Stomach (tissue), 9 donors: ENCODE data around the gene NAT8. TPM values are rescaled to one million over a fixed set of nuclear protein-coding genes. Genes with fewer than 3 reads are reported as not detected.
A peak's percentile ranks its signal among the peaks of the same experiment; 100 is the strongest.
"Not testable (repeated sequence)": the region's sequence is repeated elsewhere in the genome, so short reads cannot be mapped to it uniquely, and the experiment has no call there.

Source experiments
- DNase-seq, 2 donors: peaks; one replicate each; pipeline versions ENCODE4 v3.0.0 to v3.0.0-alpha.2; 2013 to 2019
- H3K27ac ChIP-seq, 5 donors: fragments of 200-600 bp in 4 of 5; sonication (generic) in 4 of 5; one replicate each; pipeline ENCODE4 v1.5.1; 2013 to 2019; ENCODE audit warnings: mild to moderate bottlenecking in 1 of 5, moderate library complexity in 1 of 5
- H3K27me3 ChIP-seq, 3 donors: fragments of 200-600 bp; sonication (generic); one replicate each; pipeline ENCODE4 v1.5.1; 2017 to 2019; ENCODE audit warnings: mixed run types in 1 of 3
- H3K36me3 ChIP-seq, 4 donors: fragments of 200-600 bp; sonication (generic); 1 replicate in 3 of 4; 2 replicates in 1 of 4; pipeline ENCODE4 v1.5.1; 2016 to 2019
- H3K4me1 ChIP-seq, 4 donors: fragments of 200-600 bp; sonication (generic); one replicate each; pipeline ENCODE4 v1.5.1; 2016 to 2019
- H3K4me3 ChIP-seq, 4 donors: fragments of 200-600 bp; sonication (generic) in 3 of 4; one replicate each; pipeline ENCODE4 v1.5.1; 2016 to 2019; ENCODE audit warnings: mild to moderate bottlenecking in 1 of 4
- H3K9me3 ChIP-seq, 4 donors: fragments of 200-600 bp; sonication (generic); one replicate each; pipeline ENCODE4 v1.5.1; 2016 to 2019
- CTCF ChIP-seq, 7 experiments: fragments of 450-650 bp in 4 of 7; fragments of 200-600 bp in 3 of 7; sonication (generic) in 3 of 7; IDR thresholded peaks; one replicate each; pipeline ENCODE4 v1.5.1; 2016 to 2019; ENCODE audit warnings: antibody characterized with exemption in 7 of 7, control low read depth in 2 of 7, mild to moderate bottlenecking in 1 of 7
- EP300 ChIP-seq: sonication (generic); formaldehyde crosslinking; IDR thresholded peaks from one replicate; pipeline ENCODE4 v1.6.1; 2017; ENCODE audit warnings: antibody characterized with exemption
- POLR2A ChIP-seq, 4 donors: fragments of 450-650 bp; IDR thresholded peaks; one replicate each; pipeline ENCODE4 v1.6.1; 2016; ENCODE audit warnings: antibody characterized with exemption in 4 of 4, control low read depth in 2 of 4, mild to moderate bottlenecking in 1 of 4, moderate library complexity in 1 of 4
- POLR2AphosphoS5 ChIP-seq, 3 donors: sonication (generic); formaldehyde crosslinking; IDR thresholded peaks; one replicate each; pipeline ENCODE4 v1.6.1; 2016; ENCODE audit warnings: antibody characterized with exemption in 3 of 3
- WGBS, 5 donors: extraction: QIAGEN DNeasy Blood & Tissue Kit in 3 of 5; methylation state at CpG; one replicate each; pipeline versions ENCODE4 v1.1.5 to v1.1.7; 2013 to 2018; 5-methylcytosine and 5-hydroxymethylcytosine counted together
- intact Hi-C: fragments of 100-400 bp; cut with DNase I; formaldehyde crosslinking; loops from one replicate; pipeline ENCODE4 v1.15.1; 2023; ENCODE audit warnings: low total_unique reads
- polyA plus RNA-seq, 3 donors: library from polyadenylated mRNA; stranded (reverse); fragments of 200-250 nt; gene quantifications; one replicate each; pipeline ENCODE4 v1.2.3, GENCODE V29; 2013
- total RNA-seq, 5 donors: library from RNA; depleted of rRNA; stranded (reverse); fragments of >200 nt; gene quantifications; one replicate each; pipeline versions ENCODE4 v1.1.0 to v1.2.3, GENCODE V29; 2014 to 2016
- donor health status: healthy with polysubstance abuse.
- donor health status: Bipolar disorder and iron deficiency.
- donor health status: healthy.

NAT8 gene
- total and polyA plus RNA-seq, 8 donors = not detected

- Histone ChIP-seq H3K9me3 (peaks cover 0 to 5% (median 2%) of the 10 kb centered on the region in 4 donors), H3K27ac (peak overlapping the region in 1 of 5 donors; percentile 8), H3K4me3 (no peak overlapping the region), H3K4me1 (peaks cover 0 to 8% (median 3%) of the 10 kb centered on the region in 4 donors), H3K27me3 (peaks cover 0 to 4% (median 0%) of the 10 kb centered on the region in 3 donors), H3K36me3 (no peaks in the 10 kb centered on the region)
- DNase-seq = peak; percentile 41 to 61
- intact Hi-C loops = no loop called here
- TF ChIP-seq POLR2AphosphoS5 (IDR thresholded peaks at IDR 0.05) = no peak
- TF ChIP-seq POLR2A (IDR thresholded peaks at IDR 0.05) = no peak
- no peak for TF ChIP-seq EP300
- no peak for TF ChIP-seq CTCF (IDR thresholded peaks at IDR 0.05)
- WGBS, 5 donors = 4 to 39% (median 8%) methylated on average over 1 of the region's 1 CpG
These were observed 1.7 kb downstream of the NAT8 start for GRCh38 chr2:73640511-73640911.

- intact Hi-C loops = no loop called here
- TF ChIP-seq POLR2A (IDR thresholded peaks at IDR 0.05) (no peak), CTCF (IDR thresholded peaks at IDR 0.05) (no peak), EP300 (no peak), POLR2AphosphoS5 (IDR thresholded peaks at IDR 0.05) (no peak)
- Histone ChIP-seq H3K36me3 (no peaks in the 10 kb centered on the region), H3K27me3 (no peaks in the 10 kb centered on the region), H3K9me3 (peaks cover 0 to 5% (median 2%) of the 10 kb centered on the region in 4 donors), H3K27ac (no peak overlapping the region), H3K4me1 (peaks cover 0 to 8% (median 3%) of the 10 kb centered on the region in 4 donors), H3K4me3 (no peak overlapping the region)
- WGBS, 5 donors = 91 to 98% (median 95%) methylated on average over 1 of the region's 1 CpG
- DNase-seq = no peak
These were observed 3.8 kb downstream of the NAT8 start for GRCh38 chr2:73638429-73638828.

GRCh38 chr2:73636977-73637376 lies 5.2 kb downstream of the NAT8 start:
- H3K27ac ChIP-seq, H3K36me3 ChIP-seq, intact Hi-C loops: not testable (repeated sequence)

DNA sequence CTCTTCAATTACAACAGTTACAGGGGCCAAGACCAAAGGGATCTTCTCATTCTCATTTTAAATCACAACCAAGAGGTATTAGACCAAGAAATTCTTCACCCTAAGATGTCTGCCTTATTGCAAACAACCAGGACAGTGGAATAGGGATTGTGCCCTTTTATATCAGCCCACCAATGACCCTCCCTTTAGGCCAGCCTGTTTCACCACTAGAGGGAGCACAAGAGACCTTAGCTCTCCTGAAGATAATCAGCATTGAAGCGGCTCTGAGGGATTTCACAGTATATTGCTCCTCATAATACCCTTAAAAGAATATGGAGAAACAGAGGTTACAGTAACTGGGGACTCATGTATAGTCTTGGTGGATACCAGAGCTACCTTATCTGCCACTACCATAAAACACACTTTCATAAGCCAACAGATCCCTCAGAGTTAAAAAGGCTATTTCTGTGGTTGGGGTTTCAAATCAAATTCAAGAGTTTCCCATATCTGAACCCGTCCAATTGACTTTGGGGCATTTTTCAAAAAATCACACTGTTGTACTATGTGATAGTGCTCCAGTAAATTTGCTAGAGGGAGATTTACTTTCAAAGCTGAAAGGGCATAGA lies 11.5 kb downstream of the NAT8 start:
- H3K27ac ChIP-seq, H3K4me3 ChIP-seq, intact Hi-C loops, DNase-seq, H3K27me3 ChIP-seq, H3K36me3 ChIP-seq, H3K4me1 ChIP-seq, H3K9me3 ChIP-seq: not testable (repeated sequence)
- peak in 2 of 7 experiments; percentile 43 to 44 for TF ChIP-seq CTCF (IDR thresholded peaks at IDR 0.05)
- 38 to 88% (median 56%) methylated on average over 1 to 2 of the region's 2 CpGs for WGBS, 5 donors

More at GRCh38 chr2:73636977-73637376, 5.2 kb downstream of the NAT8 start:
- not testable (repeated sequence) for H3K4me1 ChIP-seq, DNase-seq, H3K9me3 ChIP-seq, H3K4me3 ChIP-seq, H3K27me3 ChIP-seq

- intact Hi-C loops, H3K36me3 ChIP-seq, DNase-seq, H3K4me3 ChIP-seq, H3K4me1 ChIP-seq, H3K9me3 ChIP-seq, H3K27ac ChIP-seq, H3K27me3 ChIP-seq: not testable (repeated sequence)
- 76 to 94% (median 87%) methylated on average over 2 of the region's 2 CpGs for WGBS, 5 donors
These were observed 13.7 kb downstream of the NAT8 start for GRCh38 chr2:73628493-73628892.

GRCh38 chr2:73626237-73626636 lies 16.0 kb downstream of the NAT8 start:
- H3K36me3 ChIP-seq, H3K9me3 ChIP-seq, intact Hi-C loops, H3K4me1 ChIP-seq, DNase-seq, H3K4me3 ChIP-seq, H3K27me3 ChIP-seq: not testable (repeated sequence)
- 47 to 66% (median 49%) methylated on average over 4 to 5 of the region's 5 CpGs for WGBS, 5 donors
- H3K27ac ChIP-seq = peak overlapping the region in 1 of 5 donors; percentile 26

DNA sequence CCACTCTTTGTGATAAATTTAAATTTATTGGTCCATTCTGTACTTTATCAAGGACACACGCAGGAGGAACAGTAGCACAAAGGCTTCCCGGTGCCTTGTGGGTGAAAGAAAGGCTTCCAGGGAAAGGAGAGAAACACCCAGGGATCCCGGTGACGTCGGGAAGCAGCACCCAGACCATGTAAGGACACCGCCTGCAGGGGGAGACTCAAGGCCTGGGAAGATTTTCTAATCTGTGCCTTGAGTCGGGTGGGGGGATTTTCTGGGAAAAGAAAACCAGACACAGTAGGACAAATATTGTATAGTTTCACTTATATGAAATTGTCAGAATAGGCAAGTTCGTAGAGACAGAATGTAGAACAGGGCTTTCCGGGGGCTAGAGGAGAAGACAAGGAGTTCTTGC lies 17.6 kb downstream of the NAT8 start:
- H3K9me3 ChIP-seq, H3K27me3 ChIP-seq, H3K4me1 ChIP-seq, DNase-seq, intact Hi-C loops, H3K4me3 ChIP-seq, H3K27ac ChIP-seq, H3K36me3 ChIP-seq: not testable (repeated sequence)
- 41 to 66% (median 56%) methylated on average over 5 to 9 of the region's 9 CpGs for WGBS, 5 donors

- H3K4me1 ChIP-seq, intact Hi-C loops, H3K4me3 ChIP-seq, H3K27me3 ChIP-seq, H3K9me3 ChIP-seq, DNase-seq, H3K36me3 ChIP-seq, H3K27ac ChIP-seq: not testable (repeated sequence)
These were observed 18.2 kb downstream of the NAT8 start for GRCh38 chr2:73624036-73624435.
